ENCODE measurements around the gene ZNF382. TPM values are rescaled to one million over a fixed set of nuclear protein-coding genes. Genes with fewer than 3 reads are reported as not detected.

ZNF382 gene
- total RNA-seq, 4 donors from 2014 or later = 0.40 to 2.5 (median 2.0) TPM; not detected in 1

- no peak overlapping the region for H3K4me3 ChIP-seq
- peaks cover 0 to 31% (median 9%) of the 10 kb centered on the region in 4 donors for H3K36me3 ChIP-seq
- TF ChIP-seq EP300 (IDR thresholded peaks at IDR 0.05; ENCODE audit: low read depth) = no peak
- no peak for TF ChIP-seq POLR2AphosphoS5 (IDR thresholded peaks at IDR 0.05)
- TF ChIP-seq POLR2A (IDR thresholded peaks at IDR 0.05) = no peak
- no peak for TF ChIP-seq CTCF (IDR thresholded peaks at IDR 0.05)
- 93 to 100% methylated on average over 2 to 5 of the region's 5 CpGs for WGBS, 2 donors (ENCODE audit: low coverage in 1 of 2)
- H3K27ac ChIP-seq = no peak overlapping the region
- H3K4me1 ChIP-seq = no peaks in the 10 kb centered on the region
- H3K9me3 ChIP-seq = peaks cover 81 to 99% of the 10 kb centered on the region in 2 donors
- no peak for DNase-seq
- in situ Hi-C loops (cut with MboI; ENCODE audit: low pct_ligation_motif_present in 1 of 4, low pct_unique_long_range_greater_than_20kb in 1 of 4, low sequenced_read_pairs in 3 of 4) (no loop called here), intact Hi-C loops (cut with DNase I; ENCODE audit: low total_unique reads) (no loop called here)
- H3K27me3 ChIP-seq = no peaks in the 10 kb centered on the region
Observed at GRCh38 chr19:36627057-36627456, 21.9 kb downstream of the ZNF382 start.

DNA sequence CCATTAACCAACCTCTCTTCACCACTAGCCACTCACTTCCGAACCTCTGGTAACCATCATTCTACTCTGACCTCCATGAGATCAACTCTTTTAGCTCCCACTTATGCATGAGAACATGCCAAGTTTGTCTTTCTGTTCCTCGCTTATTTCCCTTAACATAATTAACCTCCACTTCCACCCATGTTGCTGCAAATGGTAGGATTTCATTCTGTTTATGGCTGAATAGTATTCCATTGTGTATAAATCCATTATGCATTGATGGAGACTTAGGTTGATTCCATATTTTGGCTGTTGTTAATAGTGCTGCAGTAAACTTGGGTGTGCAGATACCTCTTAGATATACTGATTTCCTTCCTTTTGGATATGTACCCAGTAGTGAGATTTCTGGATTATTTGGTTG lies 30.2 kb downstream of the ZNF382 start:
- Histone ChIP-seq H3K27ac (no peak overlapping the region), H3K4me1 (no peaks in the 10 kb centered on the region), H3K4me3 (no peak overlapping the region), H3K27me3 (no peaks in the 10 kb centered on the region), H3K36me3 (peaks cover 0 to 41% (median 17%) of the 10 kb centered on the region in 4 donors), H3K9me3 (peaks cover 93 to 100% of the 10 kb centered on the region in 2 donors)
- DNase-seq = no peak
- in situ Hi-C loops (cut with MboI; ENCODE audit: low pct_ligation_motif_present in 1 of 4, low pct_unique_long_range_greater_than_20kb in 1 of 4, low sequenced_read_pairs in 3 of 4) (no loop called here), intact Hi-C loops (cut with DNase I; ENCODE audit: low total_unique reads) (no loop called here)
- 91 to 100% methylated on average over 1 to 2 of the region's 2 CpGs for WGBS, 2 donors (ENCODE audit: low coverage in 1 of 2)
- TF ChIP-seq CTCF (IDR thresholded peaks at IDR 0.05) (no peak), POLR2AphosphoS5 (IDR thresholded peaks at IDR 0.05) (no peak), POLR2A (IDR thresholded peaks at IDR 0.05) (no peak), EP300 (IDR thresholded peaks at IDR 0.05; ENCODE audit: low read depth) (no peak)

DNA sequence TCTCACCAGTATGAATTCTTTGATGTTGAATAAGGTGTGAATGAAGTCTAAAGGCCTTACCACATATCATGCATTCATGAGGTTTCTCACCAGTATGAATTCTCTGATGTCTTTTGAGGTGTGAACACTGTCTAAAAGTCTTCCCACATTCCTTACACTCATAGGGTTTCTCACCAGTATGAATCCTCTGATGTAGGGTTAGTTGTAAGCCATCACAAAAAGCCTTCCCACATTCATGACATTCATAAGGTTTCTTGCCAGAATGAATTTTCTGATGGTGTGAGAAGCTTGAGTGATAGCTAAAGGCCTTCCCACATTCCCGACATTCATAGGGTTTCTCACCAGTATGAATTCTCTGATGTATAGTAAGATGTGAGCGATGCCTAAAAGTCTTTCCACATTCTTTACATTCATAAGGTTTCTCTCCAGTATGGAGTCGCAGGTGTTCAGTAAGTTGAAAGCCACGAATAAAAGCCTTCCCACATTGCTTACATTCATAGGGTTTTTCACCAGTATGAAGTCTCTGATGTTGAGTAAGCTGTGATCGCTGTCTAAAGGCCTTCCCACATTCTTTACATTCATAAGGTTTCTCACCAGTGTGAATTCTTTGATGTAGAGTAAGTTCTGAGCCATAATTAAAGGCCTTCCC lies 33.9 kb downstream of the ZNF382 start:
- Histone ChIP-seq H3K27ac (no peak overlapping the region), H3K9me3 (peaks cover 99 to 100% of the 10 kb centered on the region in 2 donors), H3K36me3 (peaks cover 0 to 69% (median 20%) of the 10 kb centered on the region in 4 donors), H3K4me3 (no peak overlapping the region), H3K27me3 (no peaks in the 10 kb centered on the region), H3K4me1 (no peaks in the 10 kb centered on the region)
- intact Hi-C loops (cut with DNase I; ENCODE audit: low total_unique reads) = no loop called here
- TF ChIP-seq POLR2A (IDR thresholded peaks at IDR 0.05) (no peak), CTCF (IDR thresholded peaks at IDR 0.05) (no peak), POLR2AphosphoS5 (IDR thresholded peaks at IDR 0.05) (no peak), EP300 (IDR thresholded peaks at IDR 0.05; ENCODE audit: low read depth) (no peak)
- in situ Hi-C loops (cut with MboI; ENCODE audit: low pct_ligation_motif_present in 1 of 4, low pct_unique_long_range_greater_than_20kb in 1 of 4, low sequenced_read_pairs in 3 of 4) = no loop called here
- no peak for DNase-seq
- 80 to 91% methylated on average over 1 to 5 of the region's 5 CpGs for WGBS, 2 donors (ENCODE audit: low coverage in 1 of 2)

GRCh38 chr19:36646746-36647145 lies 41.6 kb downstream of the ZNF382 start:
- H3K4me3 ChIP-seq = no peak overlapping the region
- no peak for DNase-seq
- H3K27ac ChIP-seq = no peak overlapping the region
- peaks cover 0 to 90% (median 37%) of the 10 kb centered on the region in 4 donors for H3K36me3 ChIP-seq
- WGBS, 2 donors (ENCODE audit: low coverage in 1 of 2) = 86 to 95% methylated on average over 2 of the region's 2 CpGs
- TF ChIP-seq POLR2A (IDR thresholded peaks at IDR 0.05) = no peak
- in situ Hi-C loops (cut with MboI; ENCODE audit: low pct_ligation_motif_present in 1 of 4, low pct_unique_long_range_greater_than_20kb in 1 of 4, low sequenced_read_pairs in 3 of 4) = no loop called here
- intact Hi-C loops (cut with DNase I; ENCODE audit: low total_unique reads) = no loop called here
- H3K27me3 ChIP-seq = no peaks in the 10 kb centered on the region
- H3K4me1 ChIP-seq = no peaks in the 10 kb centered on the region
- H3K9me3 ChIP-seq = peaks cover 96 to 100% of the 10 kb centered on the region in 2 donors

- Histone ChIP-seq H3K4me3 (no peak overlapping the region), H3K27ac (no peak overlapping the region), H3K27me3 (no peaks in the 10 kb centered on the region), H3K36me3 (peaks cover 0 to 100% (median 50%) of the 10 kb centered on the region in 4 donors), H3K9me3 (peaks cover 88 to 93% of the 10 kb centered on the region in 2 donors), H3K4me1 (no peaks in the 10 kb centered on the region)
- DNase-seq = no peak
- 60 to 88% methylated on average over 1 of the region's 1 CpG for WGBS, 2 donors (ENCODE audit: low coverage in 1 of 2)
- TF ChIP-seq POLR2A (IDR thresholded peaks at IDR 0.05) (no peak), CTCF (IDR thresholded peaks at IDR 0.05) (no peak), POLR2AphosphoS5 (IDR thresholded peaks at IDR 0.05) (no peak), EP300 (IDR thresholded peaks at IDR 0.05; ENCODE audit: low read depth) (no peak)
- in situ Hi-C loops (cut with MboI; ENCODE audit: low pct_ligation_motif_present in 1 of 4, low pct_unique_long_range_greater_than_20kb in 1 of 4, low sequenced_read_pairs in 3 of 4) = no loop called here
- intact Hi-C loops (cut with DNase I; ENCODE audit: low total_unique reads) = no loop called here
Observed at GRCh38 chr19:36652958-36653357, 47.8 kb downstream of the ZNF382 start.

Data from transverse colon (tissue), 4 donors.